H1 (cell line): ENCODE data around the gene IQSEC3. TPM values are rescaled to one million over a fixed set of nuclear protein-coding genes. Genes with fewer than 3 reads are reported as not detected.

Experiments used
- CTCF ChIA-PET: fragments of 300-600 bp; sonication (Branson Sonifier 250); formaldehyde crosslinking; loops from one replicate; lab custom pipeline; 2021; ENCODE audit not compliant: partially characterized antibody; lab: Charles Lee
- POLR2A ChIA-PET: fragments of 300-600 bp; sonication (Branson Sonifier 250); formaldehyde crosslinking; loops from one replicate; lab custom pipeline; 2021; ENCODE audit warnings: inconsistent platforms; ENCODE audit not compliant: partially characterized antibody; lab: Charles Lee
- DNase-seq, 2 experiments: peaks; one replicate each; pipeline versions ENCODE4 v3.0.0 to v3.0.0-alpha.2; 2010 to 2022; ENCODE audit warnings: low spot score in 2 of 2, low read depth in 1 of 2, mixed read lengths in 1 of 2
- FAIRE-seq: peaks from 2 replicates; lab custom pipeline; 2011; peaks lifted over from hg19 to GRCh38; lab: Jason Lieb, UNC
- H2AFZ ChIP-seq: 2 replicates; pipeline ENCODE4 v1.8.1; 2012; ENCODE audit warnings: low read length, inconsistent platforms
- H2AK5ac ChIP-seq: 2 replicates; pipeline ENCODE4 v1.6.1; 2013; ENCODE audit warnings: low read depth, low read length
- H2BK120ac ChIP-seq: replicated peaks from 2 replicates; pipeline ENCODE3; 2013; ENCODE audit warnings: low read depth, low read length, inconsistent platforms
- H2BK12ac ChIP-seq: 2 replicates; pipeline ENCODE4 v1.6.1; 2013; ENCODE audit warnings: low read depth, low read length
- H2BK15ac ChIP-seq: 2 replicates; pipeline ENCODE4 v1.6.1; 2013; ENCODE audit warnings: low read length
- H2BK20ac ChIP-seq: 2 replicates; pipeline ENCODE4 v1.6.1; 2013; ENCODE audit warnings: low read length
- H2BK5ac ChIP-seq: 2 replicates; pipeline ENCODE4 v1.6.1; 2013; ENCODE audit warnings: low read depth, low read length
- H3K14ac ChIP-seq: 2 replicates; pipeline ENCODE4 v1.6.1; 2013; ENCODE audit warnings: inconsistent platforms; ENCODE audit not compliant: insufficient read length
- H3K18ac ChIP-seq: 2 replicates; pipeline ENCODE4 v1.6.1; 2013; ENCODE audit warnings: low read length; ENCODE audit errors: extremely low read depth
- H3K23ac ChIP-seq: 2 replicates; pipeline ENCODE4 v1.6.1; 2013; ENCODE audit warnings: inconsistent platforms; ENCODE audit not compliant: insufficient read length
- H3K23me2 ChIP-seq: 2 replicates; pipeline ENCODE4 v1.6.1; 2013; ENCODE audit warnings: low read depth, low read length
- H3K27ac ChIP-seq: 2 replicates; pipeline ENCODE4 v1.6.1; 2011; ENCODE audit warnings: low read depth, low read length, inconsistent platforms
- H3K27me3 ChIP-seq, 4 experiments: replicated peaks in 1 of 4; 1 replicate in 1 of 4; 2 replicates in 3 of 4; pipeline versions ENCODE4 v1.6.1 to v1.8.1; 2011 to 2013; ENCODE audit warnings: low read length in 3 of 4, mild to moderate bottlenecking in 3 of 4, inconsistent platforms in 2 of 4, mixed read lengths in 2 of 4, moderate library complexity in 1 of 4; ENCODE audit not compliant: control insufficient read depth in 3 of 4, insufficient read depth in 3 of 4; ENCODE audit errors: extremely low read depth in 1 of 4
- H3K36me3 ChIP-seq, 4 experiments: 2 replicates each; pipeline versions ENCODE4 v1.6.1 to v1.8.1; 2011 to 2013; ENCODE audit warnings: mild to moderate bottlenecking in 4 of 4, low read length in 3 of 4, moderate library complexity in 2 of 4, control low read depth in 1 of 4, inconsistent platforms in 1 of 4; ENCODE audit not compliant: insufficient read depth in 4 of 4, control insufficient read depth in 2 of 4
- H3K4ac ChIP-seq: replicated peaks from 2 replicates; pipeline ENCODE3; 2013; ENCODE audit warnings: low read length, low read depth, mixed read lengths, inconsistent platforms; ENCODE audit not compliant: insufficient read length
- H3K4me1 ChIP-seq, 4 experiments: replicated peaks in 1 of 4; 1 replicate in 1 of 4; 2 replicates in 3 of 4; pipeline versions ENCODE4 v1.6.1 to v1.8.1; 2011 to 2013; ENCODE audit warnings: low read length in 3 of 4, inconsistent platforms in 2 of 4, mixed read lengths in 1 of 4; ENCODE audit not compliant: insufficient read depth in 4 of 4, control insufficient read depth in 3 of 4
- H3K4me2 ChIP-seq, 2 experiments: 2 replicates each; pipeline versions ENCODE4 v1.6.1 to v1.8.1; 2011 to 2013; ENCODE audit warnings: low read depth in 2 of 2, low read length in 2 of 2, control low read depth in 1 of 2, inconsistent platforms in 1 of 2, mild to moderate bottlenecking in 1 of 2; ENCODE audit not compliant: insufficient read depth in 1 of 2
- H3K4me3 ChIP-seq, 4 experiments: fragments of 200-600, 300-600 bp in 1 of 4; sonication (generic), shearing (Covaris generic), sonication (Bioruptor Twin) in 1 of 4; 2 replicates each; pipeline versions ENCODE4 v1.5.1 to v1.8.1; 2011 to 2016; ENCODE audit warnings: low read length in 4 of 4, low read depth in 3 of 4, control low read depth in 2 of 4, inconsistent platforms in 2 of 4, mild to moderate bottlenecking in 2 of 4, mixed read lengths in 1 of 4, moderate library complexity in 1 of 4; ENCODE audit not compliant: insufficient read depth in 2 of 4; ENCODE audit errors: extremely low read depth in 1 of 4
- H3K56ac ChIP-seq: replicated peaks from 2 replicates; pipeline ENCODE3; 2013; ENCODE audit warnings: low read depth, mild to moderate bottlenecking, mixed read lengths, low read length, inconsistent platforms; ENCODE audit not compliant: insufficient read length
- H3K79me1 ChIP-seq: 2 replicates; pipeline ENCODE4 v1.6.1; 2013; ENCODE audit warnings: low read depth, low read length, control low read depth
- H3K79me2 ChIP-seq, 2 experiments: 2 replicates each; pipeline versions ENCODE4 v1.6.1 to v1.8.1; 2012 to 2013; ENCODE audit warnings: low read length in 2 of 2, mild to moderate bottlenecking in 2 of 2, inconsistent platforms in 1 of 2; ENCODE audit not compliant: insufficient read depth in 2 of 2, control insufficient read depth in 1 of 2
- H3K9ac ChIP-seq, 4 experiments: replicated peaks in 1 of 4; 1 replicate in 1 of 4; 2 replicates in 3 of 4; pipeline versions ENCODE4 v1.6.1 to v1.8.1; 2011 to 2013; ENCODE audit warnings: low read depth in 3 of 4, low read length in 3 of 4, control low read depth in 2 of 4, mild to moderate bottlenecking in 2 of 4, moderate library complexity in 2 of 4, inconsistent platforms in 1 of 4; ENCODE audit errors: extremely low read depth in 1 of 4
- H3K9me3 ChIP-seq, 2 experiments: 2 replicates each; pipeline versions ENCODE4 v1.6.1 to v1.8.1; 2012 to 2013; ENCODE audit warnings: mild to moderate bottlenecking in 2 of 2, moderate library complexity in 2 of 2, control low read depth in 1 of 2, inconsistent platforms in 1 of 2, low read depth in 1 of 2, low read length in 1 of 2, mixed read lengths in 1 of 2; ENCODE audit not compliant: insufficient read depth in 2 of 2
- H4K20me1 ChIP-seq, 2 experiments: replicated peaks in 1 of 2; 2 replicates each; pipeline versions ENCODE3 to v1.8.1; 2011 to 2013; ENCODE audit warnings: inconsistent platforms in 2 of 2, low read length in 2 of 2, mild to moderate bottlenecking in 1 of 2; ENCODE audit not compliant: insufficient read depth in 2 of 2, control insufficient read depth in 1 of 2
- H4K5ac ChIP-seq: 2 replicates; pipeline ENCODE4 v1.6.1; 2013; ENCODE audit warnings: low read length, low read depth, mixed read lengths, inconsistent platforms; ENCODE audit not compliant: insufficient read length
- H4K8ac ChIP-seq: 2 replicates; pipeline ENCODE4 v1.8.0; 2013; ENCODE audit warnings: mild to moderate bottlenecking, moderate library complexity, low read length, inconsistent platforms; ENCODE audit not compliant: insufficient read depth; ENCODE audit errors: extremely low read depth
- H4K91ac ChIP-seq: replicated peaks from 2 replicates; pipeline ENCODE3; 2013; ENCODE audit warnings: low read length, mixed read lengths, inconsistent platforms; ENCODE audit not compliant: insufficient read length
- BCL11A ChIP-seq, 2 experiments: IDR thresholded peaks; one replicate each; pipeline ENCODE4 v1.6.1; 2011; ENCODE audit warnings: low read depth in 2 of 2, low read length in 2 of 2, mild to moderate bottlenecking in 2 of 2
- GABPA ChIP-seq: IDR thresholded peaks from 2 replicates; pipeline ENCODE4 v1.6.1; 2011; ENCODE audit warnings: mild to moderate bottlenecking, low read length, moderate library complexity, borderline replicate concordance; ENCODE audit not compliant: insufficient read depth
- GTF2F1 ChIP-seq: IDR thresholded peaks from 2 replicates; pipeline ENCODE4 v1.6.1; 2012; ENCODE audit warnings: low read depth, low read length, improper control_type of control experiment, borderline replicate concordance
- MAX ChIP-seq: IDR thresholded peaks from 2 replicates; pipeline ENCODE4 v1.6.1; 2012; ENCODE audit warnings: inconsistent platforms
- POU5F1 ChIP-seq: IDR thresholded peaks from 2 replicates; pipeline ENCODE4 v1.6.1; 2011; ENCODE audit warnings: low read depth, mild to moderate bottlenecking, low read length, moderate library complexity
- RNF2 ChIP-seq: fragments of 200-900, 300-1000 bp; sonication (generic); IDR thresholded peaks from 2 replicates; pipeline ENCODE4 v1.7.1; 2016; ENCODE audit warnings: borderline replicate concordance, low read depth, mild to moderate bottlenecking, antibody characterized with exemption, low read length; ENCODE audit not compliant: poor library complexity, severe bottlenecking; ENCODE audit errors: missing control alignments
- TCF12 ChIP-seq: IDR thresholded peaks from 2 replicates; pipeline ENCODE4 v1.6.1; 2011; ENCODE audit warnings: low read depth, mild to moderate bottlenecking, low read length
- WGBS, 2 experiments: shearing (Covaris generic) in 1 of 2; methylation state at CpG; one replicate each; pipeline versions ENCODE4 v1.1.6 to v1.1.7; 2013 to 2015; ENCODE audit warnings: low lambda C conversion rate in 2 of 2, mixed read lengths in 2 of 2, inconsistent platforms in 1 of 2, low coverage in 1 of 2, missing lambda C conversion rate in 1 of 2; ENCODE audit not compliant: insufficient replicate concordance in 2 of 2, insufficient coverage in 1 of 2, insufficient read length in 1 of 2; ENCODE audit errors: extremely low coverage in 1 of 2, missing lambda C conversion rate in 1 of 2; 5-methylcytosine and 5-hydroxymethylcytosine counted together
- polyA plus RNA-seq, 7 experiments: library from polyadenylated mRNA; depleted of rRNA in 3 of 7; stranded (reverse) in 5 of 7; unstranded in 2 of 7; fragments of >200 nt in 5 of 7; fragments of 200-250 nt in 2 of 7; gene quantifications; 1 replicate in 5 of 7; 2 replicates in 1 of 7; 4 replicates in 1 of 7; pipeline versions ENCODE4 v1.2.1 to v1.2.3, GENCODE V29; 2011 to 2013; ENCODE audit warnings: missing spikeins in 2 of 7, mixed read lengths in 2 of 7
- total RNA-seq: library from RNA; stranded (reverse); fragmentation: NEBNext Ultra II Directional; extraction: Animal tissue kit (Norgen Biotek cat#: 25700); gene quantifications from 2 replicates; pipeline ENCODE4 v1.2.1, GENCODE V29; 2021

The IQSEC3 gene
- total and polyA plus RNA-seq, 2 of the 8 experiments (the other 6 are each of a cell fraction or from before 2014, with no cell fraction given): 1.2 to 3.1 TPM

- Histone ChIP-seq H3K23ac (no peak overlapping the region), H2BK5ac (no peak overlapping the region), H4K20me1 (no peaks in the 10 kb centered on the region), H3K27ac (no peak overlapping the region), H2BK15ac (no peak overlapping the region), H4K5ac (no peak overlapping the region), H2BK20ac (no peak overlapping the region), H3K79me2 (no peaks in the 10 kb centered on the region), H4K91ac (no peak overlapping the region), H3K79me1 (no peaks in the 10 kb centered on the region), H2AK5ac (no peak overlapping the region), H3K4me3 (no peak overlapping the region), H3K4me1 (no peaks in the 10 kb centered on the region; a peak in 3 of 7 replicates), H3K9ac (no peak overlapping the region)
- WGBS, 2 experiments: 89% methylated on average over 5 of the region's 5 CpGs; no CpG with 5 or more reads in 1 of the 2 experiments
- no peak for FAIRE-seq
- TF ChIP-seq RNF2: no peak
- no peak for TF ChIP-seq BCL11A (IDR thresholded peaks at IDR 0.05; ENCODE audit: low read depth in 2 of 2, low read length in 2 of 2)
- no peak for TF ChIP-seq GTF2F1
- TF ChIP-seq POU5F1: no peak
- no peak for TF ChIP-seq MAX
- no peak for TF ChIP-seq TCF12
- no peak for TF ChIP-seq GABPA
- TF ChIP-seq, all 59 proteins: peak for 0
- no peak overlapping the region for H3K56ac ChIP-seq
- no peak overlapping the region for H3K14ac ChIP-seq
- 0 out of 7 replicates have a peak, but pooled peaks cover 0 to 2% (median 0%) of the 10 kb centered on the region in 4 experiments for H3K27me3 ChIP-seq
- DNase-seq: no peak
- ChIA-PET POLR2A (interaction anchor here (1.5 to 1.7 kb wide), 2 partner anchors 8 to 24 kb away, joined by 3 read pairs; no protein-coding TSS in a partner anchor), CTCF (interaction anchor here (1.5 to 1.7 kb wide), 3 partner anchors 10 to 16 kb away, joined by 3 to 7 read pairs (median 6); no protein-coding TSS in a partner anchor)
- no peak overlapping the region for H2AFZ ChIP-seq
- H3K36me3 ChIP-seq: no peaks in the 10 kb centered on the region
- no peak overlapping the region for H2BK120ac ChIP-seq
- no peak overlapping the region for H3K4me2 ChIP-seq
- H3K23me2 ChIP-seq: no peaks in the 10 kb centered on the region
- H3K4ac ChIP-seq: no peak overlapping the region
- H3K18ac ChIP-seq: no peak overlapping the region
- no peak overlapping the region for H2BK12ac ChIP-seq
- no peaks in the 10 kb centered on the region for H3K9me3 ChIP-seq
- H4K8ac ChIP-seq: no peak overlapping the region
Measured at GRCh38 chr12:128079-128478, 61.5 kb downstream of the IQSEC3 start.
